Mesodermal cell (in vitro differentiated cells): ENCODE data around the gene PSMD3.

Experiments
- H3K27ac ChIP-seq: 2 replicates; pipeline ENCODE4 v1.7.0; 2013; ENCODE audit warnings: mild to moderate bottlenecking, low read depth, low read length, moderate library complexity; ENCODE audit not compliant: severe bottlenecking
- H3K36me3 ChIP-seq: 2 replicates; pipeline ENCODE4 v1.7.1; 2013; ENCODE audit warnings: mild to moderate bottlenecking, low read length, moderate library complexity; ENCODE audit not compliant: control insufficient read depth, insufficient read depth
- H3K4me1 ChIP-seq: one replicate; pipeline ENCODE4 v1.7.1; 2013; ENCODE audit warnings: mild to moderate bottlenecking, low read length; ENCODE audit not compliant: insufficient read depth, control insufficient read depth, poor library complexity, severe bottlenecking
- H3K4me3 ChIP-seq: 2 replicates; pipeline ENCODE4 v1.7.0; 2013; ENCODE audit warnings: low read length, control low read depth, mild to moderate bottlenecking; ENCODE audit not compliant: insufficient read depth, poor library complexity, severe bottlenecking; ENCODE audit errors: extremely low read depth
- H3K9me3 ChIP-seq: 2 replicates; pipeline ENCODE4 v1.7.1; 2013; ENCODE audit warnings: mild to moderate bottlenecking, low read length, moderate library complexity; ENCODE audit not compliant: control insufficient read depth
- WGBS, 2 experiments: methylation state at CpG; one replicate each; pipeline ENCODE4 v1.1.5; 2013; ENCODE audit warnings: missing lambda C conversion rate in 2 of 2; ENCODE audit not compliant: insufficient coverage in 2 of 2; 5-methylcytosine and 5-hydroxymethylcytosine counted together

PSMD3 gene

DNA sequence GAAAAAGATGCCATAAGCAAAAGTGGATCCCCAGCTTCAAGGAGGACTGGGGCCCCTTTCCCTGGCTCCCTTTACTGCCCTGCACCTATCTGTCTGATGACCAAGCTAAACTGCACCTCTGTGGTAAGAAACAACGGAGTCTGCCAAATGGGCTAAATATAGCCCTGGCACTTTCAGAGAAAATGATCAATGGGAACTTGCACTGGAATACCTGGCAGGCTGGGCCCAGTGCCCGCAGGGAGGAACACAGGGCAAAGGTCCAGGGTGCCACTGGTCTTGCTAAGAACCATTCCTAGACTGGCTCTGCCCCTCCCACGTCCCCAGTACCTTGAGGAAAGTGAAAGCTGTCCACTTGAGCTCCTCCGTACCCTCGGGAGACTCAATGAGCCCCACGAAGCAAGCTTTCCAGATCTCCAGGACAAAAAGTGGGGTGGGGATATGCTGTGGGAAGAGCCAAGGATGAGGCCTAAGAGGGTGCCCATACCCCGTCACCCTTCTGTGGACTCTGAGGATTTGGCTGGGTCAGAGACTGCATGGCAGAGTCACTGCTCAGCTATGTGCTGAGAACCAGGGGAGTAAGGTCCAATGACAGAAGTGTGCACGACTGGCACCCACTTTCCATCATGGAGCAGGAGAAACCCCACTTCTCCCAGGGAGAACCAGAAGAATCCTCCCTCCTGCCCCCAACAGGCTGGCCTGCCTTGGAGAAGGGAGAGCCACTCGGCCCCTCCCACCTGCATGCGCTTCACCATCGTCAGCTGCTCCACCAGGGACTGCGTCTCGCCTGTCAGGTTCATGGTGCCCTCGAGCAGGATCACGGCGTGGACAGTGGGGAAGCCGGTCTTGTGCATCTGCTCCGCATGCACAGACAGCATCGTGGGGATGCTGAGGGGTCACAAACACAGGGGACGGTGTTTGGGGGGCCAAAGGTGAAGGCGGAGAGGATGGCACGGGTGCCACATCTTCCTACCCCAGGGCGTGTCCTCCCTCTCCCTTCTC, 52.0 kb downstream of the PSMD3 start:
- no peaks in the 10 kb centered on the region for H3K4me1 ChIP-seq
- no peaks in the 10 kb centered on the region for H3K9me3 ChIP-seq
- H3K36me3 ChIP-seq: peaks cover 78% of the 10 kb centered on the region
- WGBS, 2 experiments: 96 to 98% methylated on average over 16 to 20 of the region's 23 CpGs
- no peak overlapping the region for H3K27ac ChIP-seq
- H3K4me3 ChIP-seq: no peak overlapping the region

GRCh38 chr17:40033339-40033738, 52.7 kb downstream of the PSMD3 start:
- 88 to 98% methylated on average over 8 of the region's 8 CpGs for whole genome bisulfite sequencing, 2 experiments
- Histone ChIP-seq H3K36me3 (peaks cover 77% of the 10 kb centered on the region), H3K9me3 (no peaks in the 10 kb centered on the region)

GRCh38 chr17:40034426-40035161, 54.0 kb downstream of the PSMD3 start:
- peaks cover 66% of the 10 kb centered on the region for H3K36me3 ChIP-seq

More at GRCh38 chr17:40033339-40033738, 52.7 kb downstream of the PSMD3 start:
- Histone ChIP-seq H3K4me1 (no peaks in the 10 kb centered on the region), H3K27ac (no peak overlapping the region), H3K4me3 (no peak overlapping the region)

GRCh38 chr17:40035162-40035559, 54.6 kb downstream of the PSMD3 start:
- Histone ChIP-seq H3K4me1 (peaks cover 8% of the 10 kb centered on the region), H3K36me3 (peaks cover 60% of the 10 kb centered on the region), H3K9me3 (no peaks in the 10 kb centered on the region), H3K27ac (no peak overlapping the region), H3K4me3 (no peak overlapping the region)
- WGBS, 2 experiments: 8 to 14% methylated on average over 8 to 12 of the region's 12 CpGs

More at GRCh38 chr17:40034426-40035161, 54.0 kb downstream of the PSMD3 start:
- Histone ChIP-seq H3K4me1 (peaks cover 8% of the 10 kb centered on the region), H3K4me3 (no peak overlapping the region), H3K27ac (no peak overlapping the region), H3K9me3 (no peaks in the 10 kb centered on the region)
- 70 to 74% methylated on average over 5 to 8 of the region's 8 CpGs for WGBS, 2 experiments

DNA sequence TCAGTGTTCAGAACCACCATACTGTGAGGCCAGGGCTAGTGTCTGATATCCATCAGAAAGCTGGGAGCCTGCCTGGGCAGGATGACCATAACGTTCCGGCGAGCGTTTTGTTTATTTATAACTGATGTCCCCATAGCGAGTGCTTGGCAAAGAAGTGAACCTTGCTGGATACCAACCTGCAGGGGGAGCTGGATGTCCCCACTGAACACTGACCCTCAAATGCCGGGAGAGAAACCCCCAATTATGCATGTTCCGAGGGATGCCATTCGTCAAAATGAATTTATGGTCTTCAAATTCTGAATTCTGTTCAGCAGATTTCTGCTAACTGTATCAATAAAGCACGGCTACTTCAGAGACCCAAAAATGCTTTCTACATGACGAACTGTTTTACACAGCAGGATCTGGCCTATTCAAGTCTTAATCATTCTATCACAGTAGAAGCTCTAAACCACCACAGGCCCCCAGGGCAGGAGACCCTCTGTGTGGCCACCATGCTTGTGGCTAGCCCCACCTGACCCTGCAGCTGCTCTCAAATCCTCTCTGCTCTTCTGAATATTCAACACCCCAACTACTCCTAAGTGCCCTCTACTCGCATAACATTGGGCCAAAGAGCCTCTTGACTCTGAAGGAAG, 58.4 kb downstream of the PSMD3 start:
- no peaks in the 10 kb centered on the region for H3K9me3 ChIP-seq
- WGBS, 2 experiments: 74 to 75% methylated on average over 11 of the region's 11 CpGs
- peak overlapping the region; percentile 67 for H3K27ac ChIP-seq
- H3K4me3 ChIP-seq: no peak overlapping the region
- H3K36me3 ChIP-seq: peaks cover 30% of the 10 kb centered on the region
- H3K4me1 ChIP-seq: peaks cover 8% of the 10 kb centered on the region

GRCh38 chr17:40041196-40041595, 60.6 kb downstream of the PSMD3 start:
- H3K9me3 ChIP-seq: no peaks in the 10 kb centered on the region
- H3K27ac ChIP-seq: no peak overlapping the region
- WGBS, 2 experiments: 86 to 100% methylated on average over 2 of the region's 2 CpGs

More at GRCh38 chr17:40041196-40041595, 60.6 kb downstream of the PSMD3 start:
- no peak overlapping the region for H3K4me3 ChIP-seq
- peaks cover 8% of the 10 kb centered on the region for H3K4me1 ChIP-seq
- H3K36me3 ChIP-seq: peaks cover 28% of the 10 kb centered on the region
